ENCODE results near the gene CACNB4.

- TF ChIP-seq CTCF (IDR thresholded peaks at IDR 0.05), result no peak
- TF ChIP-seq SIN3A (IDR thresholded peaks at IDR 0.05; ENCODE audit: borderline replicate concordance, insufficient read depth, low read depth, low read length), result no peak
These were observed 117.0 kb downstream of the CACNB4 start for GRCh38 chr2:151981886-151982285.

Data from Panc1 (cell line).